ENCODE measurements around the gene LSM3. TPM values are rescaled to one million over a fixed set of nuclear protein-coding genes. Genes with fewer than 3 reads are reported as not detected.

Gene LSM3
- total RNA-seq, 1 donor from 2014 or later, result 8.8 TPM

DNA sequence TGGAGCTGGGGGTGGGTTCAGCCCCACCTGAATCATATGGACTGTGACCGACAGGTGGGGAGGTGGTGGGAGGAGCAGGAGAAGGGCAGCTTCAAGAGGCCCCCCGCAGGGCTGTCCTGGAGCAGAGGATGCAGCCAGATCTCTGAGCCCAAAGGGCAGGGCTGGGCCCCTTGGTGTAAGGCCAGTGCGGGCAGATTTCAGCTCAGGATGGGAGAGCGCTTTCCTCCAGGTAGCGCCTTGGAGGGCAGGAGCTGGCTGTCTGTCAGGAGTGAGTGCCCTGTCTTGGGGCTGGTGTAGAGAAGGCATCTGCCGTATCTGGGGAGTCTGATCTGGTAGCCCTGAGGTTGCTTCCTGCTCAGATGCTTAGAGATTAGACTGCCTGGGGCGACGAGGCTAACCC lies 46.5 kb upstream of the LSM3 start:
- Histone ChIP-seq H3K27me3 (no peaks in the 10 kb centered on the region), H3K27ac (no peak overlapping the region), H3K9me3 (no peaks in the 10 kb centered on the region), H3K36me3 (peaks cover 79% of the 10 kb centered on the region), H3K4me3 (no peak overlapping the region), H3K4me1 (peaks cover 4% of the 10 kb centered on the region)
- DNase-seq (no peak), ATAC-seq (no peak)
- TF ChIP-seq, protein P1, sequence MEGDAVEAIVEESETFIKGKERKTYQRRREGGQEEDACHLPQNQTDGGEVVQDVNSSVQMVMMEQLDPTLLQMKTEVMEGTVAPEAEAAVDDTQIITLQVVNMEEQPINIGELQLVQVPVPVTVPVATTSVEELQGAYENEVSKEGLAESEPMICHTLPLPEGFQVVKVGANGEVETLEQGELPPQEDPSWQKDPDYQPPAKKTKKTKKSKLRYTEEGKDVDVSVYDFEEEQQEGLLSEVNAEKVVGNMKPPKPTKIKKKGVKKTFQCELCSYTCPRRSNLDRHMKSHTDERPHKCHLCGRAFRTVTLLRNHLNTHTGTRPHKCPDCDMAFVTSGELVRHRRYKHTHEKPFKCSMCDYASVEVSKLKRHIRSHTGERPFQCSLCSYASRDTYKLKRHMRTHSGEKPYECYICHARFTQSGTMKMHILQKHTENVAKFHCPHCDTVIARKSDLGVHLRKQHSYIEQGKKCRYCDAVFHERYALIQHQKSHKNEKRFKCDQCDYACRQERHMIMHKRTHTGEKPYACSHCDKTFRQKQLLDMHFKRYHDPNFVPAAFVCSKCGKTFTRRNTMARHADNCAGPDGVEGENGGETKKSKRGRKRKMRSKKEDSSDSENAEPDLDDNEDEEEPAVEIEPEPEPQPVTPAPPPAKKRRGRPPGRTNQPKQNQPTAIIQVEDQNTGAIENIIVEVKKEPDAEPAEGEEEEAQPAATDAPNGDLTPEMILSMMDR (IDR thresholded peaks at IDR 0.05), result no peak
- intact Hi-C loops (cut with DNase I), result no loop called here

DNA sequence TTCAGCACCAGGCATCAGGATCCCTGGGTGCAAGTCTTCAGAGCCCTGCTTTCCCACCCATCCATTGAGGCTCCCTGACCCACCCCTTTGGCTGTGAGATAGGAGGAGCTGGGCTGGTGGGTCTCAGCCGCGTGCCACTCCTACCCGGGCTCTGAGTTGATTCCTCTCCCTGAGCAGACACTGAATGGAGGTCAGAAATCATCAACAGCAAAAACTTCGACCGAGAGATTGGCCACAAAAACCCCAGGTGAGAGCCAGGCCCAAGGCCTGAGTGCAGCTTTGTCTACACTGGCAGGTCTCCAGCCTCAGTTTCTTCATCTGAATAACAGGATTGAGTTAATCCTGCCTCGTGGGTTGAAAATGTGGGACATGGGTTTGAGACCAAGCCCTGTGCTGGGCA lies 45.9 kb upstream of the LSM3 start:
- H3K36me3 ChIP-seq, result peaks cover 82% of the 10 kb centered on the region
- intact Hi-C loops (cut with DNase I), result no loop called here
- DNase-seq, result no peak
- no peaks in the 10 kb centered on the region for H3K9me3 ChIP-seq
- TF ChIP-seq, protein P1 (IDR thresholded peaks at IDR 0.05), result no peak
- no peak overlapping the region for H3K27ac ChIP-seq
- H3K4me3 ChIP-seq, result no peak overlapping the region
- no peak for ATAC-seq
- no peaks in the 10 kb centered on the region for H3K27me3 ChIP-seq
- H3K4me1 ChIP-seq, result no peaks in the 10 kb centered on the region

DNA sequence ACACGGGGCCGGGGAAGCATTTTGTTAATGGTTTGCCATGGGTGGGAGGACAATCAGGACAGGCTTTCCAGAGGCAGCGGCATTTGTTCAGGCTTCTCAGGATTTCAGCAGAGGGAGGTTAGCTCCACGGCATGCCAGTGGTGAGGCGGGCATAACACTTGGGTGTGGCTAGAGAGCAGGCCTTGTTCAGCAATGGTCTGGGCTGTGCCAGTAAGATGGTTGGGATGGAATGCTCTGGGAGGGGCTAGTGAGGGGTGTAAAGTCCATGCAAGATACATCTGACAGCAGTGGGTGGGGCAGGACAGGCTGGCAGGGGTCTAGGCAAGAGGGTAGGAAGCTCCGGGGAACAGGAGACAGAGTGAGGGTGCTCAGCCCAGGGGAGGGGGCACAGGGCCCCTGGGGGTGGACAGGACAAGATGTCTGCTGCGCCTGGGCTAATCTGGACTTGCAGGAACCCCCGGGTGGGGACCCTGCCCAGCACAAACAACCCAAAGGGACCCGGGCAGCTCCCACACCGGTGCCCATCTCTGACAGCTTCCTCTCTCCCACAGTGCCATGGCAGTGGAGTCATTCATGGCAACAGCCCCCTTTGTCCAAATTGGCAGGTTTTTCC lies 45.3 kb upstream of the LSM3 start:
- DNase-seq, result no peak
- TF ChIP-seq, protein P1 (IDR thresholded peaks at IDR 0.05), result no peak
- no peaks in the 10 kb centered on the region for H3K27me3 ChIP-seq
- peaks cover 87% of the 10 kb centered on the region for H3K36me3 ChIP-seq
- no peaks in the 10 kb centered on the region for H3K9me3 ChIP-seq
- H3K27ac ChIP-seq, result no peak overlapping the region
- intact Hi-C loops (cut with DNase I), result no loop called here
- H3K4me1 ChIP-seq, result no peaks in the 10 kb centered on the region
- H3K4me3 ChIP-seq, result no peak overlapping the region
- peak; percentile 21 for ATAC-seq

DNA sequence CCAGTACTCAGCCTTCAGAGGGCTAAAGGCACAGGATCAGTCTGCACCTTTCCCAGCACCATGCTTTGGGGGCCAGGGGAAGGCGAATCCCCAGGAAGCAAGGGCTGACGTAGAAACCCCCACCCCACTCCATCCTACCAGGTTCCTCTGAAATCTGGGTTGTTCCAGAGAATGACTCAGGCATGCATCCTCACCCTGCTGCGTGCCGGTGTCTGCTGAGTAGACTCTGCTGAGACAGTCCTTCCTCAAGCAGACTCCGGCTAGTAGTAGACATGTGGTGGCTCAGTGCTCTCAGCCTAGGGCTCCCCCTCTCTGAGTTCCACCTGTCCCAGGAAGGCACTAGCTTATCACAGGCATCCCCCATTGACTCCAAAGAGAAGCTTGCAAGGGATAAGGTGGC lies 44.7 kb upstream of the LSM3 start:
- Histone ChIP-seq H3K27ac (no peak overlapping the region), H3K4me1 (no peaks in the 10 kb centered on the region), H3K36me3 (peaks cover 93% of the 10 kb centered on the region), H3K27me3 (no peaks in the 10 kb centered on the region), H3K9me3 (no peaks in the 10 kb centered on the region), H3K4me3 (no peak overlapping the region)
- intact Hi-C loops (cut with DNase I), result no loop called here
- TF ChIP-seq, protein P1 (IDR thresholded peaks at IDR 0.05), result no peak
- no peak for DNase-seq
- ATAC-seq, result no peak

DNA sequence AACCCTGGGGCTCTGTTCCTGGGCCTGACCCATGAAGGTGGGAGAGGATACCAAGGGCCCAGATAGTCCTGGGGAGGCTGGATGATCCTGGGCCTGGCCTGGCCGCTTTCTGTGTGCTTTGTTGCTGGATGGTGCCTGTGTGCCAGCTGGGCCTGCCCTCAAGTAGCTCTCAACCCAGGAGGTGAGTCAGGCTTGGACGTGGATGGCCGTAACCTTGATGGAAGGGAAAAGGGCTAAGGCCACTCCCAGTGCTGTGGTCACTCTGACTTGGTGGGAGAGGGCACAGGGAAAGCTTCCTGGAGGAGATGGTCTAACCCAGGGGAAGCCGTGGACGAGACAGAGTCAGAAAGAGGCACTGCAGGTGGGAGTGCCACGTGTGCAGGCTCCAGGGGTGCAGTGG lies 44.3 kb upstream of the LSM3 start:
- Histone ChIP-seq H3K36me3 (peaks cover 96% of the 10 kb centered on the region), H3K27ac (no peak overlapping the region), H3K4me3 (no peak overlapping the region), H3K27me3 (no peaks in the 10 kb centered on the region), H3K9me3 (no peaks in the 10 kb centered on the region), H3K4me1 (no peaks in the 10 kb centered on the region)
- intact Hi-C loops (cut with DNase I), result no loop called here
- ATAC-seq (no peak), DNase-seq (no peak)
- TF ChIP-seq, protein P1 (IDR thresholded peaks at IDR 0.05), result no peak

DNA sequence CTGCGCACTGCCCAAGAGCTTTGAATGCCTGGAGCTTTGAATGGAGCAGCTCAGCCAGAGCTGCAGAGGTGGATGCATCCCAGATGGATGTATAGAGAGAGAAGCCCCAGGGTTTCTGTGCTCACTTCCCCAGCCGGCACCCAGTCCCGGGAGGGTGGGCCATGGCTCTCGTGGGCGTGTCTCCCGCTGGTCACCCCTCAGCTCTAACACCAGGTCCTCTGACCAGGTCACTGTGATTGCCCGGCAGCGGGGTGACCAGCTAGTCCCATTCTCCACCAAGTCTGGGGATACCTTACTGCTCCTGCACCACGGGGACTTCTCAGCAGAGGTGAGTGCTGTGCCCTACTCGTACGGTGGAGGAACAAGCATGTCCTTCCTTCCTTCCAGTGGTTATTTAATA lies 43.0 kb upstream of the LSM3 start:
- DNase-seq, result no peak
- H3K4me3 ChIP-seq, result no peak overlapping the region
- H3K27me3 ChIP-seq, result no peaks in the 10 kb centered on the region
- peaks cover 95% of the 10 kb centered on the region for H3K36me3 ChIP-seq
- ATAC-seq, result no peak
- TF ChIP-seq, protein P1 (IDR thresholded peaks at IDR 0.05), result no peak
- H3K27ac ChIP-seq, result no peak overlapping the region
- peaks cover 2% of the 10 kb centered on the region for H3K4me1 ChIP-seq
- no peaks in the 10 kb centered on the region for H3K9me3 ChIP-seq
- intact Hi-C loops (cut with DNase I), result no loop called here

Data from upper lobe of right lung (tissue), 1 donor.